H9 (cell line): ENCODE measurements around the gene ANKS3. TPM values are rescaled to one million over a fixed set of nuclear protein-coding genes. Genes with fewer than 3 reads are reported as not detected.

Experiments
- DNase-seq: peaks from one replicate; pipeline ENCODE4 v3.0.0-alpha.2; 2017
- H2AFZ ChIP-seq: one replicate; pipeline ENCODE4 v1.6.1; 2013; ENCODE audit warnings: mild to moderate bottlenecking, low read length, control low read depth, moderate library complexity
- H2AK5ac ChIP-seq: 2 replicates; pipeline ENCODE4 v1.6.1; 2013; ENCODE audit warnings: low read length, control low read depth, mixed read lengths; ENCODE audit not compliant: insufficient read length
- H2BK120ac ChIP-seq: one replicate; pipeline ENCODE4 v1.6.1; 2013; ENCODE audit warnings: low read depth, mild to moderate bottlenecking, low read length, control low read depth, inconsistent platforms; ENCODE audit not compliant: poor library complexity, severe bottlenecking
- H2BK12ac ChIP-seq: 2 replicates; pipeline ENCODE4 v1.6.1; 2013; ENCODE audit warnings: low read length, control low read depth, mixed read lengths, low read depth; ENCODE audit not compliant: insufficient read length
- H2BK15ac ChIP-seq: 2 replicates; pipeline ENCODE4 v1.6.1; 2013; ENCODE audit warnings: low read depth, low read length, control low read depth
- H2BK20ac ChIP-seq: one replicate; pipeline ENCODE4 v1.6.1; 2013; ENCODE audit warnings: low read depth, mild to moderate bottlenecking, low read length, control low read depth, inconsistent platforms; ENCODE audit not compliant: poor library complexity, severe bottlenecking
- H2BK5ac ChIP-seq: 2 replicates; pipeline ENCODE4 v1.6.1; 2013; ENCODE audit warnings: low read length, control low read depth, mixed read lengths; ENCODE audit not compliant: insufficient read length
- H3K14ac ChIP-seq: 2 replicates; pipeline ENCODE4 v1.6.1; 2013; ENCODE audit warnings: low read length, control low read depth; ENCODE audit not compliant: insufficient read depth
- H3K18ac ChIP-seq: 2 replicates; pipeline ENCODE4 v1.6.1; 2013; ENCODE audit warnings: low read depth, mild to moderate bottlenecking, mixed read lengths, low read length, control low read depth; ENCODE audit not compliant: insufficient read length
- H3K23ac ChIP-seq: 2 replicates; pipeline ENCODE4 v1.6.1; 2013; ENCODE audit warnings: low read length, control low read depth, mixed read lengths, low read depth; ENCODE audit not compliant: insufficient read length
- H3K23me2 ChIP-seq: 2 replicates; pipeline ENCODE4 v1.6.1; 2013; ENCODE audit warnings: low read depth, mild to moderate bottlenecking, mixed read lengths, low read length, control low read depth; ENCODE audit not compliant: insufficient read length, poor library complexity, severe bottlenecking
- H3K27ac ChIP-seq: 2 replicates; pipeline ENCODE4 v1.5.1; 2013; ENCODE audit warnings: low read length, control low read depth, mixed read lengths, low read depth; ENCODE audit not compliant: insufficient read length
- H3K27me3 ChIP-seq: 2 replicates; pipeline ENCODE4 v1.6.1; 2013; ENCODE audit warnings: low read length, control low read depth, inconsistent platforms; ENCODE audit not compliant: insufficient read depth
- H3K4ac ChIP-seq: 2 replicates; pipeline ENCODE4 v1.6.1; 2013; ENCODE audit warnings: low read depth, mild to moderate bottlenecking, control low read depth, inconsistent platforms, low read length, moderate library complexity
- H3K4me1 ChIP-seq: 2 replicates; pipeline ENCODE4 v1.6.1; 2013; ENCODE audit warnings: low read length, control low read depth, inconsistent platforms; ENCODE audit not compliant: insufficient read depth
- H3K4me2 ChIP-seq: 2 replicates; pipeline ENCODE4 v1.6.1; 2013; ENCODE audit warnings: low read length, control low read depth, mixed read lengths; ENCODE audit not compliant: insufficient read length, insufficient read depth
- H3K56ac ChIP-seq: 2 replicates; pipeline ENCODE4 v1.6.1; 2013; ENCODE audit warnings: low read depth, mild to moderate bottlenecking, mixed read lengths, low read length, control low read depth; ENCODE audit not compliant: insufficient read length
- H3K79me1 ChIP-seq: 2 replicates; pipeline ENCODE4 v1.6.1; 2013; ENCODE audit warnings: low read depth, mild to moderate bottlenecking, moderate library complexity, low read length, control low read depth, inconsistent platforms; ENCODE audit not compliant: insufficient read depth, poor library complexity, severe bottlenecking
- H3K79me2 ChIP-seq: 2 replicates; pipeline ENCODE4 v1.6.1; 2013; ENCODE audit warnings: low read length, control low read depth, inconsistent platforms; ENCODE audit not compliant: insufficient read depth
- H3K9ac ChIP-seq: 2 replicates; pipeline ENCODE4 v1.6.1; 2013; ENCODE audit warnings: low read length, control low read depth, mixed read lengths; ENCODE audit not compliant: insufficient read length; ENCODE audit errors: extremely low read depth
- H3K9me3 ChIP-seq: one replicate; pipeline ENCODE4 v1.6.1; 2013; ENCODE audit warnings: low read depth, low read length, inconsistent platforms; ENCODE audit not compliant: control insufficient read depth
- H3T11ph ChIP-seq: one replicate; pipeline ENCODE4 v1.6.1; 2013; ENCODE audit warnings: mild to moderate bottlenecking, low read length, control low read depth, inconsistent platforms
- H4K20me1 ChIP-seq: one replicate; pipeline ENCODE4 v1.6.1; 2013; ENCODE audit not compliant: control insufficient read depth, insufficient read length, insufficient read depth
- H4K5ac ChIP-seq: 2 replicates; pipeline ENCODE4 v1.6.1; 2013; ENCODE audit warnings: low read depth, mild to moderate bottlenecking, mixed read lengths, low read length, control low read depth; ENCODE audit not compliant: insufficient read length
- H4K8ac ChIP-seq: replicated peaks from 2 replicates; pipeline ENCODE4 v1.6.1; 2013; ENCODE audit warnings: low read length, control low read depth, mixed read lengths, low read depth; ENCODE audit not compliant: insufficient read length
- H4K91ac ChIP-seq: 2 replicates; pipeline ENCODE4 v1.6.1; 2013; ENCODE audit warnings: low read depth, mild to moderate bottlenecking, moderate library complexity, mixed read lengths, low read length, control low read depth; ENCODE audit not compliant: insufficient read length
- H3K27ac Mint-ChIP-seq, 3 experiments: 2 replicates in 2 of 3; 3 replicates in 1 of 3; pipeline ENCODE4 v1.8.0; 2020 to 2021; ENCODE audit warnings: mixed read lengths in 3 of 3, mild to moderate bottlenecking in 1 of 3, moderate library complexity in 1 of 3
- H3K27me3 Mint-ChIP-seq: 2 replicates; pipeline ENCODE4 v1.8.0; 2021; ENCODE audit warnings: low read depth, mild to moderate bottlenecking, moderate library complexity, mixed read lengths
- H3K36me3 Mint-ChIP-seq, 3 experiments: 2 replicates in 2 of 3; 3 replicates in 1 of 3; pipeline ENCODE4 v1.8.0; 2020 to 2021; ENCODE audit warnings: low read depth in 3 of 3, mixed read lengths in 3 of 3; ENCODE audit not compliant: insufficient read depth in 1 of 3
- H3K4me1 Mint-ChIP-seq, 2 experiments: 2 replicates each; pipeline ENCODE4 v1.8.0; 2020; ENCODE audit warnings: mixed read lengths in 2 of 2
- H3K4me3 Mint-ChIP-seq, 2 experiments: 2 replicates in 1 of 2; 3 replicates in 1 of 2; pipeline ENCODE4 v1.8.0; 2020 to 2021; ENCODE audit warnings: mild to moderate bottlenecking in 2 of 2, mixed read lengths in 2 of 2, moderate library complexity in 1 of 2
- H3K9me3 Mint-ChIP-seq, 2 experiments: 2 replicates in 1 of 2; 3 replicates in 1 of 2; pipeline ENCODE4 v1.8.0; 2020; ENCODE audit warnings: mild to moderate bottlenecking in 2 of 2, mixed read lengths in 2 of 2, moderate library complexity in 1 of 2
- WGBS: extraction: QIAGEN DNeasy Blood & Tissue Kit; methylation state at CpG from one replicate; pipeline ENCODE4 v1.1.7; 2013; ENCODE audit warnings: missing lambda C conversion rate, low lambda C conversion rate, mixed read lengths; ENCODE audit not compliant: insufficient read length; ENCODE audit errors: extremely low coverage; 5-methylcytosine and 5-hydroxymethylcytosine counted together
- total RNA-seq: library from RNA; stranded (reverse); gene quantifications from 2 replicates; pipeline ENCODE4 v1.2.1, GENCODE V29; 2021
- TF ChIP-seq, protein P1 (sequence below): fragments of 200-600 bp; sonication (generic); conservative IDR thresholded peaks from 3 replicates; pipeline ENCODE4 v1.8.0; 2021; ENCODE audit warnings: antibody characterized with exemption, mild to moderate bottlenecking

ANKS3 gene
- total RNA-seq, 1 experiment from 2014 or later: 32.0 TPM

DNA sequence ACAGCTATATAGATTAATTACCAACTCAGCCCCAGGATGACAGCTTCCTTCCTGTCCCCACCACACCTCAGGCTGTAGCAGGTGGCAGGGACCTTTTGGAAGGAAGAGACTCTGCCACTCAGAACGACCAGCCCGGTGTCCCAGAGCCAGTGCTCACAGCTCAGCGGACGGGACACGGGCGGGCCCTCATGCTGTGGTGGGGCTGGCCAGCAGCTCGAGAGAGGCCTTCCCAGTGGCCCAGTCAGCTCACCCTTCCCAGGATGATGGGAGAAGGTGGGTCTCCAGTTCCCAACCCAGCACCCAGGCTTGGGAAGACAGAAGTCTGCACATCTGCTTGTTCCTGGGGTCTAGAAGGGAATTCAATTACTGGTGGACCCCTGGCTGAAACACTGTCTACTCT is 30.2 kb downstream of the ANKS3 start:
- Histone ChIP-seq H3K56ac (no peak overlapping the region), H3T11ph (no peak overlapping the region), H2BK5ac (no peak overlapping the region), H3K23ac (no peak overlapping the region), H3K14ac (no peak overlapping the region), H3K79me1 (no peaks in the 10 kb centered on the region), H3K4ac (no peak overlapping the region), H2BK20ac (no peak overlapping the region), H3K79me2 (no peaks in the 10 kb centered on the region), H2BK120ac (no peak overlapping the region), H3K9ac (no peak overlapping the region), H3K27ac (no peak overlapping the region), H4K20me1 (no peaks in the 10 kb centered on the region), H3K18ac (no peak overlapping the region), H3K9me3 (no peaks in the 10 kb centered on the region), H2BK15ac (no peak overlapping the region), H2AK5ac (no peak overlapping the region), H3K27me3 (no peaks in the 10 kb centered on the region), H3K23me2 (no peaks in the 10 kb centered on the region), H2AFZ (no peak overlapping the region), H3K4me2 (no peak overlapping the region), H2BK12ac (no peak overlapping the region), H4K5ac (no peak overlapping the region), H3K4me1 (no peaks in the 10 kb centered on the region), H4K8ac (no peak overlapping the region), H4K91ac (no peak overlapping the region)
- TF ChIP-seq, protein P1, sequence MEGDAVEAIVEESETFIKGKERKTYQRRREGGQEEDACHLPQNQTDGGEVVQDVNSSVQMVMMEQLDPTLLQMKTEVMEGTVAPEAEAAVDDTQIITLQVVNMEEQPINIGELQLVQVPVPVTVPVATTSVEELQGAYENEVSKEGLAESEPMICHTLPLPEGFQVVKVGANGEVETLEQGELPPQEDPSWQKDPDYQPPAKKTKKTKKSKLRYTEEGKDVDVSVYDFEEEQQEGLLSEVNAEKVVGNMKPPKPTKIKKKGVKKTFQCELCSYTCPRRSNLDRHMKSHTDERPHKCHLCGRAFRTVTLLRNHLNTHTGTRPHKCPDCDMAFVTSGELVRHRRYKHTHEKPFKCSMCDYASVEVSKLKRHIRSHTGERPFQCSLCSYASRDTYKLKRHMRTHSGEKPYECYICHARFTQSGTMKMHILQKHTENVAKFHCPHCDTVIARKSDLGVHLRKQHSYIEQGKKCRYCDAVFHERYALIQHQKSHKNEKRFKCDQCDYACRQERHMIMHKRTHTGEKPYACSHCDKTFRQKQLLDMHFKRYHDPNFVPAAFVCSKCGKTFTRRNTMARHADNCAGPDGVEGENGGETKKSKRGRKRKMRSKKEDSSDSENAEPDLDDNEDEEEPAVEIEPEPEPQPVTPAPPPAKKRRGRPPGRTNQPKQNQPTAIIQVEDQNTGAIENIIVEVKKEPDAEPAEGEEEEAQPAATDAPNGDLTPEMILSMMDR: no peak
- Mint-ChIP-seq H3K27me3 (no peaks in the 10 kb centered on the region), H3K9me3 (no peaks in the 10 kb centered on the region), H3K27ac (peak overlapping the region in 1 of 3 experiments; percentile 79; a peak in 1 of 7 replicates), H3K4me3 (no peak overlapping the region), H3K36me3 (peaks cover 19 to 64% (median 49%) of the 10 kb centered on the region in 3 experiments; a peak in 6 of 7 replicates), H3K4me1 (no peaks in the 10 kb centered on the region)
- DNase-seq: no peak
- WGBS: no CpG with 5 or more reads among the region's 7 CpGs
